HFFc6 (cell line): ENCODE data around the gene MPZ. TPM values are rescaled to one million over a fixed set of nuclear protein-coding genes. Genes with fewer than 3 reads are reported as not detected.

Experiments used
- DNase-seq: peaks from one replicate; pipeline ENCODE4 v3.0.0-alpha.2; 2018
- H3K27ac Mint-ChIP-seq: 2 replicates; pipeline ENCODE4 v1.8.0; 2020; ENCODE audit warnings: mild to moderate bottlenecking, mixed read lengths
- H3K27me3 Mint-ChIP-seq: 2 replicates; pipeline ENCODE4 v1.8.0; 2021; ENCODE audit warnings: mild to moderate bottlenecking, moderate library complexity, mixed read lengths; ENCODE audit not compliant: insufficient read depth
- H3K36me3 Mint-ChIP-seq: 2 replicates; pipeline ENCODE4 v1.8.0; 2021; ENCODE audit warnings: low read depth, mixed read lengths
- H3K4me1 Mint-ChIP-seq: 2 replicates; pipeline ENCODE4 v1.8.0; 2020; ENCODE audit warnings: low read depth, mixed read lengths
- H3K4me3 Mint-ChIP-seq: 2 replicates; pipeline ENCODE4 v1.8.0; 2020; ENCODE audit warnings: mild to moderate bottlenecking, moderate library complexity, mixed read lengths
- H3K9me3 Mint-ChIP-seq: 2 replicates; pipeline ENCODE4 v1.8.0; 2020; ENCODE audit warnings: mild to moderate bottlenecking, mixed read lengths
- CTCF ChIP-seq: fragments of 200-600 bp; sonication (generic); IDR thresholded peaks from 2 replicates; pipeline ENCODE4 v1.5.0; 2021; ENCODE audit warnings: antibody characterized with exemption, mild to moderate bottlenecking
- total RNA-seq, 6 experiments: library from RNA; stranded (reverse); fragmentation: NEBNext Ultra II Directional; extraction: Animal tissue kit (Norgen Biotek cat#: 25700); gene quantifications; 2 replicates in 1 of 6; 3 replicates in 5 of 6; pipeline ENCODE4 v1.2.3, GENCODE V29; 2021

The MPZ gene
- total RNA-seq, 6 experiments from 2014 or later: 0.28 to 1.1 (median 0.64) TPM

- no peaks in the 10 kb centered on the region for H3K36me3 Mint-ChIP-seq
- H3K4me3 Mint-ChIP-seq: no peak overlapping the region
- no peaks in the 10 kb centered on the region for H3K9me3 Mint-ChIP-seq
- TF ChIP-seq CTCF: no peak
- peaks cover 13% of the 10 kb centered on the region for H3K27me3 Mint-ChIP-seq
- DNase-seq: peak; percentile 2
- no peak overlapping the region for H3K27ac Mint-ChIP-seq
- peaks cover 8% of the 10 kb centered on the region for H3K4me1 Mint-ChIP-seq
Observed at GRCh38 chr1:161266202-161266601, 43.6 kb downstream of the MPZ start.

- H3K36me3 Mint-ChIP-seq: no peaks in the 10 kb centered on the region
- peaks cover 8% of the 10 kb centered on the region for H3K4me1 Mint-ChIP-seq
- no peaks in the 10 kb centered on the region for H3K9me3 Mint-ChIP-seq
- DNase-seq: no peak
- H3K27ac Mint-ChIP-seq: no peak overlapping the region
- no peak overlapping the region for H3K4me3 Mint-ChIP-seq
- peaks cover 22% of the 10 kb centered on the region for H3K27me3 Mint-ChIP-seq
- no peak for TF ChIP-seq CTCF
Observed at GRCh38 chr1:161265305-161265704, 44.5 kb downstream of the MPZ start.

GRCh38 chr1:161261261-161262235 lies 48.2 kb downstream of the MPZ start:
- no peak for TF ChIP-seq CTCF
- Mint-ChIP-seq H3K27me3 (peaks cover 52% of the 10 kb centered on the region), H3K27ac (no peak overlapping the region), H3K4me1 (peaks cover 6% of the 10 kb centered on the region), H3K9me3 (peaks cover 20% of the 10 kb centered on the region), H3K36me3 (peaks cover 18% of the 10 kb centered on the region), H3K4me3 (no peak overlapping the region)
- no peak for DNase-seq

GRCh38 chr1:161260376-161261260 lies 49.1 kb downstream of the MPZ start:
- Mint-ChIP-seq H3K27me3 (peaks cover 52% of the 10 kb centered on the region), H3K27ac (no peak overlapping the region), H3K9me3 (peaks cover 21% of the 10 kb centered on the region), H3K4me1 (no peaks in the 10 kb centered on the region), H3K36me3 (peaks cover 18% of the 10 kb centered on the region), H3K4me3 (no peak overlapping the region)
- TF ChIP-seq CTCF: no peak
- no peak for DNase-seq

- no peak overlapping the region for H3K27ac Mint-ChIP-seq
- TF ChIP-seq CTCF: no peak
- no peak overlapping the region for H3K4me3 Mint-ChIP-seq
- H3K27me3 Mint-ChIP-seq: peaks cover 51% of the 10 kb centered on the region
- H3K36me3 Mint-ChIP-seq: peaks cover 18% of the 10 kb centered on the region
- H3K9me3 Mint-ChIP-seq: peaks cover 21% of the 10 kb centered on the region
- H3K4me1 Mint-ChIP-seq: no peaks in the 10 kb centered on the region
- no peak for DNase-seq
Observed at GRCh38 chr1:161259765-161260164, 50.0 kb downstream of the MPZ start.
